GM12864 (cell line): ENCODE measurements around the gene TMEM62.
"Not testable (repeated sequence)": the region's sequence is repeated elsewhere in the genome, so short reads cannot be mapped to it uniquely, and the experiment has no call there.

Experiments used
- DNase-seq: peaks from one replicate; pipeline ENCODE4 v3.0.0-alpha.2; 2011; ENCODE audit warnings: low read depth
- H3K4me3 ChIP-seq: 2 replicates; pipeline ENCODE4 v1.5.1; 2011; ENCODE audit warnings: mild to moderate bottlenecking, low read depth, low read length, control low read depth
- TF ChIP-seq, protein P1 (sequence below): IDR thresholded peaks from 2 replicates; pipeline ENCODE4 v1.5.1; 2011; ENCODE audit warnings: low read depth, mild to moderate bottlenecking, moderate library complexity, low read length, control low read depth, inconsistent platforms; ENCODE audit errors: missing control alignments

The TMEM62 gene

DNA sequence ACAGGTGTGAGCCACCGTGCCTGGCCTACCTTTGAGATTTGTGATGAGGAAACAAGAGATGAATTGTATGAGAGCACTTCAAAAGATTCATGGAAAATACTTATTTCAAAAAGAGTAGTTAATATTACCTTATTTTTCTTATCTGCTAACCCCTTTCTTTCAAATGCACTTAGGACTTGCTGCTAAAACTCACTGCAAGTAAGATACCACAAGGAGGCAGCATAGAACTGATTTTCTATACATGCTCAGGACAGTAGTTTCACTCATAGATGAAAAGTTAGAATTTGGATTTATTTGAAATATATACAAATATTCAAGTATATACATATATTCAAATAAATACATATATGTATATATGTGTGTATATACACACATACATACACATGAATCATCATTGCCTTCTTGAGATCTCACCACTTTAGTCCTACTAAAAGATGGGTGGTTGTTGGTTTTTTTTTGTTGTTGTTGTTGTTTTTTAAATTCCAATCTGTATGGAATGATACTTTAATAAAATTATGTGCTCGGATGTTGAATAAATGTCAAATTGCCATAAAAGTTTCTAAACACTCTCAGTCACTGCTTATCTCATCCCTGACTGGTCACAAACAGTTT is 54.3 kb downstream of the TMEM62 start:
- TF ChIP-seq, protein P1, sequence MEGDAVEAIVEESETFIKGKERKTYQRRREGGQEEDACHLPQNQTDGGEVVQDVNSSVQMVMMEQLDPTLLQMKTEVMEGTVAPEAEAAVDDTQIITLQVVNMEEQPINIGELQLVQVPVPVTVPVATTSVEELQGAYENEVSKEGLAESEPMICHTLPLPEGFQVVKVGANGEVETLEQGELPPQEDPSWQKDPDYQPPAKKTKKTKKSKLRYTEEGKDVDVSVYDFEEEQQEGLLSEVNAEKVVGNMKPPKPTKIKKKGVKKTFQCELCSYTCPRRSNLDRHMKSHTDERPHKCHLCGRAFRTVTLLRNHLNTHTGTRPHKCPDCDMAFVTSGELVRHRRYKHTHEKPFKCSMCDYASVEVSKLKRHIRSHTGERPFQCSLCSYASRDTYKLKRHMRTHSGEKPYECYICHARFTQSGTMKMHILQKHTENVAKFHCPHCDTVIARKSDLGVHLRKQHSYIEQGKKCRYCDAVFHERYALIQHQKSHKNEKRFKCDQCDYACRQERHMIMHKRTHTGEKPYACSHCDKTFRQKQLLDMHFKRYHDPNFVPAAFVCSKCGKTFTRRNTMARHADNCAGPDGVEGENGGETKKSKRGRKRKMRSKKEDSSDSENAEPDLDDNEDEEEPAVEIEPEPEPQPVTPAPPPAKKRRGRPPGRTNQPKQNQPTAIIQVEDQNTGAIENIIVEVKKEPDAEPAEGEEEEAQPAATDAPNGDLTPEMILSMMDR, result peak; percentile 51
- no peak for DNase-seq
- no peak overlapping the region for H3K4me3 ChIP-seq

DNA sequence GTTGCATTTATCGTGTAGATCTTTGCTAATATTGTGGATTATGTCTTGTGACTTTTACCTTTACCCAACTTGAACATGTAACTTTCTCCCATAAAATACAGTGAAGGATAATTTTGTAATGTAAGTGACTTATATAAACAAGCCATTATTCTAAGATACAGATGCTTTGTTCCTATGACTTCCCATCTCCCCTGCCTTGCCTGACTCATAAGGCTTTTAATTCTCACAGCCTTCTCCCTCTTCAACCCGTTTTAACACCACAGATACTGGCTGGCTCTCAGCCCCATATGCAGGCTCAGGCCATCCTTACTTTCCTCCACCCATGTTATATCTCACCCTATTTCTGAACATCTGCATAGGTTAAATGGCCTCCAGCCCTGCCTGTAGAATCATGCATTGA is 55.9 kb downstream of the TMEM62 start:
- no peak overlapping the region for H3K4me3 ChIP-seq
- TF ChIP-seq, protein P1, result no peak
- DNase-seq, result no peak

DNA sequence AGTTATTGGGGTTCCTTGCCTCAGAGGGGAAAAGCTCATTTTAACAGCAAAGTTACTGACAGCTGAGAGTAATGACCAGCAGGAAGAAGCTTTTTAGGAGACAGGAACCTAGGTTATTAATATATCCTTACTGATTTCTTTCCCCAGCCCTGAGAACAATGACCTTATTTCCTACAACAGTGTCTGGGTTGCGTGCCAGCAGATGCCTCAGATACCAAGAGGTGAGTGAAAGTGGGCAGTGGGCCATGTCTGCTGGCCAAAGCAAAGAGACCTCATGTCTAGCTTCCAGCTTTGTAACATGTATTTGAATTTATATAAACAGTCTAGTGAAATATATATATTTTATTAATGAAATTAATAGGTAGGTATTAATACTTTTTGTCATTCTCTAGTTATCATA is 56.8 kb downstream of the TMEM62 start:
- DNase-seq, result no peak
- TF ChIP-seq, protein P1, result no peak
- H3K4me3 ChIP-seq, result no peak overlapping the region

DNA sequence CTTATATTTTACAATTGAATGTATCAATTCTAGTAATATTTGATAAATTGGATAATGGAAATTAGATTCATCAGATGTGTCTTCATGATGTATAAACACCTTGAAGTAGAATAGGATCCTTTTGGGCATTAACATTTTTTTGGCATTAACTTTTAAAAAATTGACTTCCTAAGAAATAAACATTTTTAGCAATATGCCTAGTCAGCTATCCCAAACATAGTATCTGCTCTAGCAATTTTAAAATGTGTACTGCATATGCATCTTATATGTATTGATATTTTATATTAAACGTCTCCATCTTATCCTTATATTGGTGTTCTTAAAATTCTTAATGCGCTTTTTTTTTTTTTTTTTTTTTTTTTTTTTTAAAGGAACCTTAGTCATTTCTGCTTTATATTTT is 60.3 kb downstream of the TMEM62 start:
- no peak overlapping the region for H3K4me3 ChIP-seq
- TF ChIP-seq, protein P1, result no peak
- no peak for DNase-seq

DNA sequence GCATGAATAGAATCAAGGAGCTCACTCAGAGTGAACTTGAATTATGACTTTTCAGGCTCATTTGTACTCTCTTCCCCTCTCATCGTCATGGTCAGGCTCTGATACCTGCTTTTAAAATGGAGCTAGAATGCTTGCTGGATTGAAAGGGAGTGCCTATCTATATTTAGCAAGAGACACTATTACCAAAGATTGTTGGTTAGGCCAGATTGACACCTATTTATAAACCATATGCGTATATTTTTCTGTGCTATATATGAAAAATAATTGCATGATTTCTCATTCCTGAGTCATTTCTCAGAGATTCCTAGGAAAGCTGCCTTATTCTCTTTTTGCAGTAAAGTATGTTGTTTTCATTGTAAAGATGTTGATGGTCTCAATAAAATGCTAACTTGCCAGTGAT is 61.4 kb downstream of the TMEM62 start:
- TF ChIP-seq, protein P1, result no peak
- no peak overlapping the region for H3K4me3 ChIP-seq
- no peak for DNase-seq

DNA sequence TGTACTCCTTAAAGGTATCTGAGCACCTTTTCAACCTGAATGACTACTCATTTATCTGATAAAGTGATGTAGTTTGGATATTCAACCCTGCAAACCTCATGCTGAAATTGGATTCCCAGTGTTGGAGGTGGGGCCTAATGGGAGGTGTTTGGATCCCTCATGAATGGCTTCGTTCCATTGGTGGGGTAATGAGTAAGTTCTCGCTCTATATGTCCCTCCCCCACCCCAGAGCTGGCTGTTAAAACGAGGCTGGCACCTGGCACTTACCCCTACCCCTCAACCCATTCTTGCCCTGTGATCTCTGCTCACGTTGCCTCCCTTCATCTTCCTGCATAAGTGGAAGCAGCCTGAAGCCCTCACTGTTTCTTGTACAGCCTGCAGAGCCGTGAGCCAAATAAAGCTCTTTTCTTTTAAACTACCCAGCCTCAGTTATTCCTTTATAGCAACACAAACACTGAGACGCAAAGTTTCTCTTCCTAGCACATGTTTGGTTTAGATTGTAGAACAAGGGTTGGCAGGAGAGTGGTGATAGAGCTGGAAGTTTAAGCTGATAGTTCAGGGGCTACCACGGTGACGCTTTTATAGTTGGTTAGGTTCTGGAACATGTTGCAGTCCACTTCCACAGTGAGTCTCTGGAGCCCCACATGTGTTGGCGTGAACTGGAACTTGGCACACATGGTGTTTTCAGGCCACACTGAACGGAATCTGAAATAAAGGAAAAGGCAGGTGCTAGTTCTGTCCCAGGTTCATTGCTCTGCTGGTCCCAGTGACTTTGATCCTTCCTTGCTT is 63.6 kb downstream of the TMEM62 start:
- H3K4me3 ChIP-seq, result no peak overlapping the region
- TF ChIP-seq, protein P1, result no peak
- DNase-seq, result no peak

DNA sequence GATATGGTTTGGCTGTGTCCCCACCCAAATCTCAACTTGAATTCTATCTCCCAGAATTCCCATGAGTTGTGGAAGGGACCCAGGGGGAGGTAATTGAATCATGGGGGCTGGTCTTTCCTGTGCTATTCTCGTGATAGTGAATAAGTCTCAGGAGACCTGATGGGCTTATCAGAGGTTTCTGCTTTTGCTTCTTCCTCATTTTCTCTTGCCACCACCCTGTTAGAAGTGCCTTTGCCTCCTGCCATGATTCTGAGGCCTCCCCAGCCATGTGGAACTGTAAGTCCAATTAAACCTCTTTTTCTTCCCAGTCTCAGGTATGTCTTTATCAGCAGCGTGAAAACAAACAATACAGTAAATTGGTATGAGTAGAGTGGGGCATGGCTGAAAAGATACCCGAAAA is 64.4 kb downstream of the TMEM62 start:
- DNase-seq, H3K4me3 ChIP-seq: not testable (repeated sequence)

DNA sequence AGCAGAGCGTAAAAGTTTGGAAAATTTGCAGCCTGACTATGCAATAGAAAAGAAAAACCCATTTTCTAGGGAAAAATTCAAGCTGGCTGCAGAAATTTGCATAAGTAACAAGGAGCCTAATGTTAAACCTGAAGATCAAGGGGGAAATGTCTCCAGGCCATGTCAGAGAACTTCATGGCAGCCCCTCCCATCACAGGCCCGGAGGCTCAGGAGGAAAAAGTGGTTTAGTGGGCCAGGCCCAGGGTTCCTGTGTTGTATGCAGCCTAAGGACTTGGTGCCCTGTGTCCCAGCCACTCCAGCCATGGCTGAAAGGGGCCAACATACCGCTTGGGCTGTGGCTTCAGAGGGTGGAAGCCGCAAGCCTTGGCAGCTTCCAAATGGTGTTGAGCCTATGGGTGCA is 65.2 kb downstream of the TMEM62 start:
- H3K4me3 ChIP-seq, DNase-seq: not testable (repeated sequence)
